ENCODE measurements around the gene ARHGAP21.

The ARHGAP21 gene

DNA sequence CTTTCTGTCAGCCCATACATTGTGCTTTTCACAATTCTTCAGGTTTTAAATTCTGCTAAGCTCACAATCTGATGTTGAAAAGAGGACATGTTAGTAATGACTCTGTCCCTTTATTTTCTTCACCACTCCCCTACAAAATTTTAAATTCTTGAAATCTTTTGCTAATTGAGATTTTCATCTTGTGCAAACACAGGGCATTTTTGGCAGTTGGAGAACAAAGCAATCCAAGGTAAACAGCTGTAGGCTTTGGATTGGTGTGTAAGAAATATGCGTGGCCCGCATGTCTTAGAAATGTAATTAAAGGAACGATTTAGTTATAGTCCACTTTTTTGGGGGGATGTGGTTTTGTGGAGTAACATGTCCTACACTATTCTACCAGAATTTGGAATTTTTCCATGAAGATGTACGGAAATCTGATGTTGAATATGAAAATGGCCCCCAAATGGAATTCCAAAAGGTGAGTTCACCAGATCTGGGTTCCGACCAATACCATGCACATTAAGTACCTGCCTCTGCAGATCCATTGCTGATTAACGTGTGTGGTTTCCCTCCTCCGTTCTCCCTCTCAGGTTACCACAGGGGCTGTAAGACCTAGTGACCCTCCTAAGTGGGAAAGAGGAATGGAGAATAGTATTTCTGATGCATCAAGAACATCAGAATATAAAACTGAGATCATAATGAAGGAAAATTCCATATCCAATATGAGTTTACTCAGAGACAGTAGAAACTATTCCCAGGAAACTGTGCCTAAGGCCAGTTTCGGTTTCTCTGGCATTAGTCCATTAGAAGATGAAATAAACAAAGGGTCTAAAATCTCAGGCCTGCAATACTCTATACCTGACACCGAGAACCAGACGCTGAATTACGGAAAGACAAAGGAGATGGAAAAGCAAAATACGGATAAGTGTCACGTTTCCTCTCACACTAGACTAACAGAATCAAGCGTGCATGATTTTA is 181.1 kb downstream of the ARHGAP21 start:
- DNase-seq (ENCODE audit: low read depth in 2 of 2), result no peak

GRCh38 chr10:24541239-24541753 is 182.4 kb downstream of the ARHGAP21 start:
- DNase-seq (ENCODE audit: low read depth in 2 of 2), result no peak

DNA sequence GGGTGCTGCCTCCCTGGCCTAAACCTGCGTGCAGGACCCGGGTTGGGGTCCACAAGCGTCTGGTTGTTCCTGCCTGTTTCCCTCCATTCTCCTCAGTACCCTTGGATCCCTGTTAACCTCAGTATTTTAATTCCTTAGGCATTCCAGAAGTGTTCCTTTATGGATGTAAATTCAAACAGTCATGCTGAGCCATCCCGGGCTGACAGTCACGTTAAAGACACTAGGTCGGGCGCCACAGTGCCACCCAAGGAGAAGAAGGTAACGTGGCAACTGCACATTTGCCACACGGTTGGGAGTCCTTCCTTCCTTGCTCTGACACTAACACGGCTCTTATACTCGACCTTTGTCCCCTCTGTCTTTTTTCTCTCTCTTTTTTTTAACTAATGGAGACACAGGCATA is 187.1 kb downstream of the ARHGAP21 start:
- DNase-seq (ENCODE audit: low read depth in 2 of 2), result no peak

DNA sequence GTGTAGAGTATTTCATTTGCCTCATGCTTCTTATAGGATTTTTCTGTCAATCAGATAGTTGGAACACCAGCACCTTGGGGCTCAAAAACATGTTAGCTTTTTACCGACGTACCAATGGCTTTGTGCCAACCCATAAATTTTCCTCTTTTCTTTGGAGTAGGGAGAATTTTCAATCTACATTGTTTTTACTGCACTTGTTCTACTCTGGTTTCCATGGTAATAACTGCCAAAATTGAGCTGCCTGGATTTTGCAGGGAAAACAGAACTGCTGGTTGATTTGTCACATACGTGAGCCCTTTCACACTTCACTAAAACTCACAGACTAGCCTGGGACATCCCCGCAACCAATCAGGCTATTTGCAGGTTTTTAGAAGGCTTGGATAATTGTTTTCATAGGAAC is 189.7 kb downstream of the ARHGAP21 start:
- DNase-seq (ENCODE audit: low read depth in 2 of 2), result no peak

Data from fibroblast of skin of left quadriceps (primary cell).